Tibial artery (tissue), 4 donors: ENCODE results near the gene FAM72D.
"Not testable (repeated sequence)": the region's sequence is repeated elsewhere in the genome, so short reads cannot be mapped to it uniquely, and the experiment has no call there.

Experiments
- DNase-seq, 2 donors: peaks; one replicate each; pipeline ENCODE4 v3.0.0-alpha.2; 2019
- H3K27ac ChIP-seq, 2 donors: fragments of 200-600 bp; sonication (generic) in 1 of 2; 1 replicate in 1 of 2; 2 replicates in 1 of 2; pipeline ENCODE4 v1.5.1; 2018 to 2019; ENCODE audit warnings: mild to moderate bottlenecking in 1 of 2
- H3K27me3 ChIP-seq, 2 donors: fragments of 200-600 bp; sonication (generic) in 1 of 2; one replicate each; pipeline versions ENCODE4 v1.5.1 to v1.6.0; 2016 to 2019
- H3K36me3 ChIP-seq, 3 donors: fragments of 200-600 bp; sonication (generic) in 2 of 3; one replicate each; pipeline ENCODE4 v1.5.1; 2016 to 2019; ENCODE audit warnings: mild to moderate bottlenecking in 2 of 3
- H3K4me1 ChIP-seq, 4 donors: fragments of 200-600 bp; sonication (generic) in 2 of 4; 1 replicate in 3 of 4; 2 replicates in 1 of 4; pipeline ENCODE4 v1.5.1; 2016 to 2019
- H3K4me3 ChIP-seq, 2 donors: fragments of 200-600 bp; sonication (generic) in 1 of 2; 1 replicate in 1 of 2; 2 replicates in 1 of 2; pipeline ENCODE4 v1.5.1; 2018 to 2019; ENCODE audit warnings: mild to moderate bottlenecking in 2 of 2
- H3K9me3 ChIP-seq, 3 donors: fragments of 200-600 bp; sonication (generic) in 1 of 3; one replicate each; pipeline ENCODE4 v1.5.1; 2016 to 2019
- intact Hi-C: fragments of 100-400 bp; cut with DNase I; formaldehyde crosslinking; loops from one replicate; pipeline ENCODE4 v1.15.0; 2023; ENCODE audit warnings: low total_unique reads

Gene FAM72D

DNA sequence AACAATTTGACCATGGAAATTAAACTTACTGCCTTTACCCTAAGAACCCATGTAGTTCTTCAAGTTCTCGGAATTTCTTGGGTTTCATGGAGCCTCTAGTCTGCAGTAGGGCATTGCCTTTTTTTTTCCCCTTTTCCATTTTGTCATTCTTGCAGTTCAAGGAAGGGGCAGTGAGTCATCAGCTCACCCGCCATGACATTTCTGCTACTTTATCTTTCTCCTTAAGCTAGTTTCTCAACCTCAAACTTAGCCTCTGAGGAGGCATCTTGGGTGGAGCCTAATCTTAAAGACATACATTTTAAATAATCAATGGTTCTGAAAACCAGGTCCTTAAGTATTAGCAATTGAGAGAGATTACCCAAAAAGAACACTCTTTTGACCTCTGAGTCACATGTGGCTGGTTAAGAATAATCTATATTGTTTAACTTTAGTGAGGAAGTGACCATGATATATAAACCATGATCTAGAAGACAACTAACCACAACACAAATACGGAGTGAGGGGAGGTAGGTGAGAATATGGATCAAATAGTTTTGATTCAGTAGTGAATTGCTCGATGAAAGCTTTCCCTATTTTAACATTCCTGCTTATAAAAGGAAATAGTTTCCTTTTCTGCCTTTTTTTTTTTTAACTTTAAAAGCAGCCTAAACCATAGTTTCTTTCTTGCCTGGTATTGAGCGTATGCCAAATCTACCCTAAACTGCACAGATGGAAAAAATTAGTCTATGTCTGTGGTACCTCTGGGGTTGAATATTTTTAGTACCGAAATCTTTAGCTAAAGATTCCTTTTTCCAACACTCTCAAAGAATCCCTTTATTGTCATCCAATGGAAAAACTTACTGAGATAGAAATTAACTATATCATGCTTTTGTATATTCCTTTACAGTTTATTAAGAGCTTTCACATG, 20.1 kb downstream of the FAM72D start:
- intact Hi-C loops, H3K9me3 ChIP-seq, H3K4me3 ChIP-seq, H3K4me1 ChIP-seq, H3K27ac ChIP-seq, H3K36me3 ChIP-seq, H3K27me3 ChIP-seq, DNase-seq: not testable (repeated sequence)

DNA sequence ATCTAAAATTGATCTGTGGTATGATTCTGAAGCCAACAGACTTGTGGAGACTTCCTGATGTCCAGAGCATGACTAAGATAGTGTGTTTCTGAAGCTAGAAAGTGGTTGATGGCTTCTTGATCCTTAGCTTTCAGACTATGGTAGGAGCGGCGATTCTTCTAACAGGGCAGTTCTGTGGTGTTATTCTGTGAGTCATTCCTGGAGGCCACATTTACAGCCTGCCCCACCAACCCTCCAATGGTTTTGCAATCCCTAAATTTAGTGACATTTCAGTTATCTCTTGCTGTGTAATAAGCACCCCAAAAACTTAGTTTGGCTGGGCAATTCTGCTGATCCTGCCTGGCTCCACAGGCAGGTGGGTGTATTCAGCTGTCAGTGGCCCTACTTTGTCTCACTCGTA, 24.1 kb downstream of the FAM72D start:
- H3K27ac ChIP-seq, H3K4me3 ChIP-seq, H3K9me3 ChIP-seq, H3K27me3 ChIP-seq, H3K4me1 ChIP-seq, H3K36me3 ChIP-seq, intact Hi-C loops, DNase-seq: not testable (repeated sequence)

DNA sequence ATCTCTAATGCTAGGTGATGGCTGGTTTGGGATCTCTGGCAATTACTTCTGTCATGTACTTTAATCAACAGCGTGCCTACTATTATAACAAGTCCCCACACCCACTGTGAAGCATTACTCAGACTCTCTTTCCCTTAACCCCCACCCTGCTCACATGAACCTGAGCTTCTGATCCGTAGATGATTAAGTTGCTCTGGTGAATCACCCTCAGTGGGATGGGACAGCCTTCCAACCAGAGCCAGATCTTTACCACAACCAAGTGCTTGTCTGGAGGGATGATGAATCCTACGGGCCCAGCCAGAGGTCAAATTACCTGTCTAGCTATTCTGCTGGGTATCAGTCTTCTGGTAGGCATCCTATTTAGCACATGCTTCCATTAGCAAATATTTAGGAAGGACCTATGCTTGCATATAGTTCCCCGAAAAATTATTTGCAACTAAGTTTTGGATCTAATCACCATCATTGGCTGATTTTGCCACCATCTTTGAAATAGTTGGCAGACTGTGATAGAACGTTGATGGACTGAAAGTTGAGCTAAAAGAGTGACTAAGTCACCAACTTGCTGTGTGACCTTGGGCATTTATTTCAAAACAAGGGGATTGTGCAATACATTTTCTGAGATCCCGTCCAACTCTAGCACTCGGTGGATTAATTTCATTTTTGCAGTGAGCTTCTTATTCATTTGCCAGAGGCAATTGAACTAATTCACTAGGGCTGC, 26.7 kb downstream of the FAM72D start:
- H3K27me3 ChIP-seq, H3K9me3 ChIP-seq, H3K27ac ChIP-seq, intact Hi-C loops, DNase-seq, H3K4me1 ChIP-seq, H3K36me3 ChIP-seq, H3K4me3 ChIP-seq: not testable (repeated sequence)

DNA sequence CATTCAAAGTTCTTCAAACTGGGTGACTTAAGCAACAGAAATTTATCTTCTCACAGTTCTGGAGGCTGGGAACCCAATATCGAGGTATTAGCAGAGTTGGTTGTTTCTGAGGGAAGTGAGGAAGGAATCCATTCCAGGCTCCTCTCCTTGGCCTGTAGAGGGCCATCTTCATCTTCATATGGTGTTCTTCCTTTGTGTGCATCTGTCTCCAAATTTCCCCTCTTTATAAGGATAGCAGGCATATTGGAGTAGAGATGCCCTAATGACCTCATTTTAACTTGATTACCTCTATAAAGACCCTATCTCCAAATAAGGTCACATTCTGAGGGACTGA, 27.3 kb downstream of the FAM72D start:
- H3K27ac ChIP-seq, H3K9me3 ChIP-seq, H3K27me3 ChIP-seq, intact Hi-C loops, H3K4me1 ChIP-seq, DNase-seq, H3K4me3 ChIP-seq, H3K36me3 ChIP-seq: not testable (repeated sequence)

DNA sequence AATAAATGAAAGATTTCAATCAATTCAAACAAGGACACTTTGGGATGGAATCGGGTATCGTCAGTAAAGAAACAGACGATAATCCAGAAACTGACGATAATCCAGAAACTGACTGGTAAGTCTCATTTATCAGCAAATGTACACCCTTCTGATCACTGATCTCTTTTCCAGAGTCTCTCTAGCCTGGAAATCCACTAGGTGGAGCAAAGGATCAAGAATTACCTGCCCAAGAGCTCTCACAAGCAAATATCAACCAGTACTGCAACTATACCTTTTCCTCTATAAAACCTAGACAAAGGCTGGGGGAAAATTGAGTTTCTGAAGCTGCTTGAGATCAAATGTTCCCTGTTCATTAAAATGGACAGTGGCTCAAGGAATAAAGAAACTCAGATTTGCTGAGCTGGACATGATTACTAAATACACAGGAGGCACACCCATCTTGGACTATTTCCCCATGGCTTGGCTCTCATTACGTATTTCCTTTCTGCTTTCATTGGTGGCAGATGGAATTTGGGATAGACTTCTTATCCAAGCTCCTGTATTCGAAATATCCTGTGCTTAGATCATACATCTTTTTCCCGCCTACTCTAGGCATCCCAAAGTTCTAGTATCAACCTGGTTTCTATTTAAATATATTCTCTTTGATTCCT, 28.3 kb downstream of the FAM72D start:
- H3K4me1 ChIP-seq, H3K27ac ChIP-seq, H3K36me3 ChIP-seq, H3K27me3 ChIP-seq, H3K9me3 ChIP-seq, H3K4me3 ChIP-seq, DNase-seq, intact Hi-C loops: not testable (repeated sequence)

DNA sequence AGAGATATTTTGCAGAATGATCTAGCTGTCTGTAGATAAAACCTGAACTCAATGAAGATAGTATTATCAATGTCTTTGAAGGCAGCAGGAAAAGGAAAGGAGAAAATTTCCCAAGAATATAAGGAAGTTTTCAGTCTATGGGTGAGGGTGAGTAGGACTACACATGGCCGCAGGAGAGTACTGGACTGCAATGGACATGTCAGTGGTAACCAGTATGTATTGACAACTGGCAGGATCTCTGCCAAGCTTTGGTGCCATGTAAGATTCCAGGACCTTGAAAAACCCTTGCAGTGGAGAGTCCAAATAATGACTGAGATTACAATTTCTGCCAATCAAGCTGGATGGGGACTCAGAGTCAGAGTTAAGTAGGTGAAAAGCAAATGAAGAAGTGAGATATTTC, 29.3 kb downstream of the FAM72D start:
- H3K27me3 ChIP-seq, H3K4me1 ChIP-seq, H3K36me3 ChIP-seq, DNase-seq, H3K9me3 ChIP-seq, H3K27ac ChIP-seq, H3K4me3 ChIP-seq, intact Hi-C loops: not testable (repeated sequence)

DNA sequence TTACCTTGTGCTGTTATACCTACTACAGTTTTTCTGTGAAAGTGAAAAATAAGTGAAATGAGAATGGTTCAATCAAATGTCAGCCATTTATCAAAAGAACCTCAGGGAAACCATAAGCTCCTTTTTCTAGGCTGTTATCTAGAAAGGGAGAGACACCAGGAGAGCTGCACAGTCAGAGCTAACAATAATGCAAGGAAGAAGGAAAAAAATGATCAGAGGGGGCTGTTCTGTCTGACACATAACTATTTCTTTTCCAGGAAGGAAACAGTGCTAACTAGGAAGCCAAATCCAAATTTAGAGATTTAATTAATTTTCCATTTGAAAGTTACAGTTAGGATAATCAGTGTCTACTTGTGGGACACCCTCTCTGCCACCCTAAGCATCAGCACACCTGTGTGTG, 31.4 kb downstream of the FAM72D start:
- H3K9me3 ChIP-seq, H3K27me3 ChIP-seq, DNase-seq, H3K4me3 ChIP-seq, intact Hi-C loops, H3K27ac ChIP-seq, H3K36me3 ChIP-seq, H3K4me1 ChIP-seq: not testable (repeated sequence)

DNA sequence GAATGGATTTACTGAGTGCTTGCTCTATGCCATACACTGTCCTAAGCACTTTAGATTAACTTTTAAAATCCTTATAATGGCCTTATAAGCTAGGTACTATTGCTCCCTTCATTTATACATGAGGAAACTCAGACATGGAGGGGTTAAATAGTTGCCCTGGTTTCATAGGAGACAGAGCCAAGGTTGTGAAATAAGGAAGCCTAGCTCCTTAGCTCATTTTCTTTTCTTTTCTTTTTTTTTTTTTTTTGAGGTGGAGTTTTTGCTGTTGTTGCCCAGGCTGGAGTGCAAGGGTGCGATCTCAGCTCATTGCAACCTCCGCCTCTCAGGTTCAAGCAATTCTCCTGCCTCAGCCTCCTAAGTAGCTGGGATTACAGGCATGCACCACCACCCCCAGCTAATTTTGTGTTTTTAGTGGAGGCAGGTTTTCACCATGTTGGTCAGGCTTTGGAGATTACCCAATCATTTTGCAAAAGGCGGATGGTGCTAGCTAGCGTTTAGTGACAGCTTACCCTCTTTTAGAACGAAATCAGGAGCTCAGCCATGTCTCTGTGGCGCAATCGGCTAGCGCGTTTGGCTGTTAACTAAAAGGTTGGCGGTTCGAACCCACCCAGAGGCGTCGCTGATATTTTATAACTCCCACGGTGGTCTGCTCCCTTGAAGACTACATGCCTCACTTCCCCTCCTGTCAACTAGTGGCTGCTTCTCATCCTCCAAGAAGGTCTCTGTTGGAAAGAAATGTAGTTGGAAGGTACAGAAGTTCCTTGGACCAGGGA, 33.1 kb downstream of the FAM72D start:
- H3K27me3 ChIP-seq, H3K9me3 ChIP-seq, H3K27ac ChIP-seq, intact Hi-C loops, H3K4me1 ChIP-seq, H3K36me3 ChIP-seq, H3K4me3 ChIP-seq: not testable (repeated sequence)
- DNase-seq: peak in 1 of 2 donors; percentile 44

DNA sequence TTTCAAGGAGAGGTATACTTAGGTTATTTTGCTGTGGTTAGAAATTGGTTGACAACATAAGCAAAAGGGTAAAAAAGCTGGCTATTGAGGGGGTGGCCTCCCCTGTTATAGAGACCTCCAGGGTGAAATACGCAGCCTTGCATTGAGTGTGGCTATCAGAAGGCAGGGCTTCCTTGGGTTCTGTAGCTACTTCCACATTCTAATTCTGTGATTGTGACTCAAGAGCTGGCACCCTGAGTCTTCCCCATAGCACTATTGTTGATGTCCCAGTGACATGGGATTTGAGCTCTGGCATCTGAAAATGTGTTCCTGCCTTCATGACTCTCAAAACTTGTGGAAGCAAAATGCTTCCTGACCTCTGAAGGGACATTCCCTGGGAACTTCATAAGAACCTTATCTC, 38.7 kb downstream of the FAM72D start:
- H3K4me3 ChIP-seq, DNase-seq, H3K36me3 ChIP-seq, H3K27me3 ChIP-seq, H3K9me3 ChIP-seq, H3K27ac ChIP-seq, intact Hi-C loops, H3K4me1 ChIP-seq: not testable (repeated sequence)

DNA sequence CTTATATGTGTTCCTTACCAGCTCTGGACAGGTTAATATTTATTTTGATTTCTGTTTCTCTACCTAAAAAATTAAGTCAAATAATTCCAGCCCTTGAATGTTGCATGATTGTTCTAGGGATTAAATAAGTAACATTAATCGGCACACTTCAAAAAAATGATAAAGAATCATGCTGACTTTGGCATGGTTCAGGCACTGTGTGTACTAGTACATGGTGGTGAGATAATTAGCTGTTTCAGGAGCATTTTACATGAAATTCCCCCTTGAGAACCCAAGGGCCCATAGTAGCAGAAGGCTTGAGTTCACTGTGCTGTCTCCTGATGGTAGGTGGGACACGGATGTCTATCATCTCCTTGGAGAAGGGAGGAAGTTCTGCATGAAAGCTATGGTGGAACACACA, 44.8 kb downstream of the FAM72D start:
- H3K27me3 ChIP-seq, H3K4me1 ChIP-seq, H3K27ac ChIP-seq, H3K9me3 ChIP-seq, H3K36me3 ChIP-seq, DNase-seq, intact Hi-C loops, H3K4me3 ChIP-seq: not testable (repeated sequence)

DNA sequence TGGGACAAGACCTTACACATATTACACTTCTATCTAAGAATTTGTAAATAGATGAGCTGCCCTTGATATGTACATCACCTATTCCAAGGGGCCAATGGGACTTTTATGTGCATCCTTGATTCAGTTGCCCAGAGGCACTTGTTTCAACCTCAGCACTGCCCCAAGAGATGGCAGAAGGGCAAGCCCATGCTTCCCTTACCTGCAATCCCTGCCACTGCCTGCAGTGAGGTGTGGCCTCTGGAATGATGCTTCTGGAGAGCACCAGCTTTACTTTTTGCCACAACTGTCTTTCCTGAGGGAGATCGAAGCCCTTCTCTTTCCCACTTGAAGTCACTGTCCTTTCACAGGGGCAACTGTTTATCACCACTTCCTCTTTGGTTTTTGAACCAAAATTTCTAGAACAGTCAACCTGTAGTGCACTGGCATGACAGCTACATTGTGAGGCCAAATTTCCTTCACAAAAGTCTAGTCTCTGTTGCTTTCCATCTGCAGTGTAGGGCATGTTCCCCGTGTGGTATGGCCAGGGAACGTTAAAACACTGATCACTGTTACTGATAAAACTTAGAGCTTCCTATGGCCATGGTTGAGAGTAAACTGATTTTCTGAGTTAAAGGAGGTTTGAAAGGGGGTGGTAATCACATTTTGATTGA, 48.6 kb downstream of the FAM72D start:
- H3K27me3 ChIP-seq, intact Hi-C loops, H3K36me3 ChIP-seq, H3K9me3 ChIP-seq, H3K4me3 ChIP-seq, H3K27ac ChIP-seq, DNase-seq, H3K4me1 ChIP-seq: not testable (repeated sequence)

DNA sequence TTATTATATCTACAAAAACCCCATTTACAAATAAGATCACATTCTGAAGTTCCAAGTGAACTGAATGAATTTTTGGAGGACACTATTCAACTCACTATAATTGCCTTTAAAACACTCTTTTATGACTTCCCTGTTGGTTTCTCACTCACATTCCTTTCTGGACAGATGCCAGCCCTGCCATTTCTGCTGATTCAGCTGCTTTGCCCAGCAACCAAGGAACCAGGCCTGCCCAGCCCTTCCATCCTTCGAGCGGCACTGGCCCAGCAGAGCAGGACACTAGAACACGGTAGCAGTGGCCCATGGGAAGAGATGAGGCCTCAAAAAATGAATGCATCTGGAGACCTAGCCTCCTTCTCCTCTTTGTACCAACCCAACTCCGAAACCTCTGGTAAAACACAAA, 50.5 kb downstream of the FAM72D start:
- DNase-seq, H3K27ac ChIP-seq, H3K27me3 ChIP-seq, H3K9me3 ChIP-seq, intact Hi-C loops, H3K4me3 ChIP-seq, H3K4me1 ChIP-seq, H3K36me3 ChIP-seq: not testable (repeated sequence)

DNA sequence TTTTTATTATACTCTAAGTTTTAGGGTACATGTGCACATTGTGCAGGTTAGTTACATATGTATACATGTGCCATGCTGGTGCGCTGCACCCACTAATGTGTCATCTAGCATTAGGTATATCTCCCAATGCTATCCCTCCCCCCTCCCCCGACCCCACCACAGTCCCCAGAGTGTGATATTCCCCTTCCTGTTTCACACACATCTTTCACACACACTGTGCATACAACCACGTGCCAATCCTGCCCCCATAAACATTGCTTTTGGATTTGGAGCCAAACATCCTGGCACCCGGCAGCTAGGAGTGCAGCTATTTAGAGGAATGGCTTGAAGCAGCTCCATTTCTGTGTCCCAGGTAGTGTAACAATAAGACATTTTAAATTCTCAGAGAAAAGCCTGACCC, 51.4 kb downstream of the FAM72D start:
- H3K27me3 ChIP-seq, H3K4me1 ChIP-seq, H3K27ac ChIP-seq, intact Hi-C loops, H3K9me3 ChIP-seq, H3K4me3 ChIP-seq, DNase-seq, H3K36me3 ChIP-seq: not testable (repeated sequence)
